Panc1 (cell line): ENCODE results near the gene MTFP1.

Source experiments
- SIN3A ChIP-seq: IDR thresholded peaks from 2 replicates; pipeline ENCODE4 v1.6.1; 2012; ENCODE audit warnings: low read depth, mild to moderate bottlenecking, low read length, moderate library complexity, borderline replicate concordance; ENCODE audit not compliant: insufficient read depth
- TF ChIP-seq, protein P1 (sequence below): fragments of 450-650 bp; IDR thresholded peaks from 2 replicates; pipeline ENCODE4 v1.5.1; 2017; ENCODE audit warnings: mild to moderate bottlenecking

DNA sequence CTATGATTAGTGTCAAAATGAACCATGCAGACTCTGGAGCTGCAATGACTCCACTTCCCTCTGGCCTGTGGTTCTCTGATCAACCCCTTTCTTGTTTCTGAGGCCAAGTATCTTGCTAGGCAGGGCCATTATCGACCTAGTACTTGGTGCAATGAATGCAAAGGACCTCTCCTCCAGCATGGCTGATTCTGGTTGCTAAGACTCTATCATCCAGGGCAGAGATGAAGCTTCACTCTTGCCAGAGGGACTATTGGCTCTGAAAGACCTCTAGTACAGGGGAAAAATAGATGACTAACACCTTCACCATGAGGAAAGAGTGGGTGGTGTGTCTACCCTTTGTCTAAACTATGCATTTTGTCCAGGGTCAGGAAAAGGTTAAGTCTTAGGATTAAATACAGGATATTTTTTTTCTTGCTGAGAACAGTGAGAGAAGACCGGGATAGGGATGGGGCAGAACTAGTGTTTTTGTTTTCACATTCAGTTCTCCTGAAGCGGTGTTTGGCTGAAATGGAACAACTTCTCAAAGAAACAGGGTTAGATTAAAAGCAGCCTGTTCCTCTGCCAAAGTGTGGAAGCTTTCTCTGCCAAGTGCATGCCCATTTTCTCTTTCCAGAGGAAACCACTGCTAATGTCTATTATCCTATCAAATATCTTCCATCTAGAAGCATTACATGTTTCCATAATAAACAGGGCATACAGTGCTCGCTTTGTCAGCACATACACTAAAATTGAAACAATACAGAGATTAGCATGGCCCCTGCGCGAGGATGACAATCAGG, 5.0 kb upstream of the MTFP1 start:
- TF ChIP-seq, protein P1, sequence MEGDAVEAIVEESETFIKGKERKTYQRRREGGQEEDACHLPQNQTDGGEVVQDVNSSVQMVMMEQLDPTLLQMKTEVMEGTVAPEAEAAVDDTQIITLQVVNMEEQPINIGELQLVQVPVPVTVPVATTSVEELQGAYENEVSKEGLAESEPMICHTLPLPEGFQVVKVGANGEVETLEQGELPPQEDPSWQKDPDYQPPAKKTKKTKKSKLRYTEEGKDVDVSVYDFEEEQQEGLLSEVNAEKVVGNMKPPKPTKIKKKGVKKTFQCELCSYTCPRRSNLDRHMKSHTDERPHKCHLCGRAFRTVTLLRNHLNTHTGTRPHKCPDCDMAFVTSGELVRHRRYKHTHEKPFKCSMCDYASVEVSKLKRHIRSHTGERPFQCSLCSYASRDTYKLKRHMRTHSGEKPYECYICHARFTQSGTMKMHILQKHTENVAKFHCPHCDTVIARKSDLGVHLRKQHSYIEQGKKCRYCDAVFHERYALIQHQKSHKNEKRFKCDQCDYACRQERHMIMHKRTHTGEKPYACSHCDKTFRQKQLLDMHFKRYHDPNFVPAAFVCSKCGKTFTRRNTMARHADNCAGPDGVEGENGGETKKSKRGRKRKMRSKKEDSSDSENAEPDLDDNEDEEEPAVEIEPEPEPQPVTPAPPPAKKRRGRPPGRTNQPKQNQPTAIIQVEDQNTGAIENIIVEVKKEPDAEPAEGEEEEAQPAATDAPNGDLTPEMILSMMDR: no peak
- no peak for TF ChIP-seq SIN3A
